NCI-H2227 (cell line): ENCODE measurements around the gene IL21R.
"Not testable (repeated sequence)": the region's sequence is repeated elsewhere in the genome, so short reads cannot be mapped to it uniquely, and the experiment has no call there.

Experiments used
- DNase-seq: peaks from one replicate; lab custom pipeline; 2025; ENCODE audit not compliant: unreplicated experiment; lab: John Stamatoyannopoulos, UW

The IL21R gene

DNA sequence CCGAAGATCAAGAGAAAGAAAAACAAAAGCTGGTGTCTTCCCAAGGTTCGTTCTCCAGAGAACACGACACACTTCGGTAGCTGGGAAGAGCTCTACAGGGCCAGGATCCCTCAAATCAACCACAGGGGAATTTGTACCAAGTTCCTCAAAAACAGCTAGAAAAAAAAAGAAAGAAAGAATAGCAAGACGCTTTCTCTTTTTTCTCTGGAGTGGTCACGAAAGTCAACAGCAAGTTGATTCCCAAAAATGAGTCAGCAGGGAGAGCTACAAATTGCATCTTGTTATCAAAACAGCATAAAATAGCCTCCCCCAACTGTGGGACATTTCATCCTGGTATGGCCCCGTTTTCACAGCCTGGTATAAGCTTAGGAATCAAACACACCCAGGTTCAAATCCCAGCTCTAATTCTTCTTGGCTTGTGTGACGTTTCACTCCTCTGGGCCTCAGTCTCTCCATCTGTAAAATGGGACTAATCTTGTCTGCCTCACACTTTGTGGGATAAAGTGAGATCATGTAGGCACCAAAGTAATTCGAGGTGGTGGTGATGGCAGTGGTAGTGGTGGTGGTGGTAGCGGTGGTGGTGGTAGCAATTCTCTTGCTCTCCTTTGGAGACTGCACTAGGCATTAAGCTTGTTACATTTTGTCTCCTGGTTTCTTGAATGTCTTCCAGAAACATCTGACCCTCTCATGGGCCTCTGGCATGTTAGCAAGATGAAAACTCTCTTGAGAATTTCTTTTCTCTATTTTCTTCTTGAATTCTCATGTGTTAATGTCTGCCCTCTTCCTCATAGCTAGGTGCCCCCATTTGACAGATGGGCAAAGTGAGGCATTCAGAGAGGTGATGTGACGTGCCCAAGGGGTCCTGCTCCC lies 988 bp upstream of the IL21R start:
- no peak for DNase-seq

GRCh38 chr16:27402569-27402963 lies 592 bp downstream of the IL21R start:
- DNase-seq = no peak

GRCh38 chr16:27402964-27403600 lies 1.1 kb downstream of the IL21R start:
- DNase-seq = no peak

GRCh38 chr16:27403601-27403992 lies 1.6 kb downstream of the IL21R start:
- no peak for DNase-seq

- DNase-seq = no peak
Measured at GRCh38 chr16:27404163-27404823, 2.3 kb downstream of the IL21R start.

GRCh38 chr16:27405546-27406451 lies 3.8 kb downstream of the IL21R start:
- no peak for DNase-seq

- DNase-seq = no peak
Measured at GRCh38 chr16:27406511-27407128, 4.6 kb downstream of the IL21R start.

GRCh38 chr16:27407133-27407532 lies 5.2 kb downstream of the IL21R start:
- no peak for DNase-seq

DNA sequence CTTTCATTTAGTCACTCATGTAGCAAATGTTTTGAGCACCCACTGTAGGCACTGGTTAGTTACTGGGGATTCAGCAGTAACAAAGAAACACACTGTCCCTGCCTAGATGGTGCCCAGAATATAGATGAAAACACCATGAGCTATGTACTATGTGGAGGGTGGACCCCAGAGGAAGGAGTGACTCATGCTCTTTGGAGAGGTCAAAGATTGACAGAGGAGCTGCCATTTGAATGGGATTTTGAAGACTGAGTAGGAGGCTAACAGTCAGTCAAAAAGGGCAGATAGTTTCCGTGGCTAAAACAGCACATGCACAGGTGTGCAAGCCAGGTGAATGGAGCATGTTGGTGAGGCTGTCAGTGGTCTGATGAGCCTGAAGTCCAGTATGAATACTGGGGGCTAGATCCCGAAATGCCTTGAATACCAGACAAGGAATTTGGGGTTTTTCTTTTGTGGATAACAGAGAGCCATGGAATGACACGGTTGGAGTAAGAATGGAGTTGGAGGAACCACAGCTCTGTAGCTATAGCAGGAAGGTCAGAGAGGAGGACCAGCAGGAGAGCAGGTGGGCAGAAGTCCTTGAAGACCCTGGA lies 6.1 kb downstream of the IL21R start:
- no peak for DNase-seq

DNA sequence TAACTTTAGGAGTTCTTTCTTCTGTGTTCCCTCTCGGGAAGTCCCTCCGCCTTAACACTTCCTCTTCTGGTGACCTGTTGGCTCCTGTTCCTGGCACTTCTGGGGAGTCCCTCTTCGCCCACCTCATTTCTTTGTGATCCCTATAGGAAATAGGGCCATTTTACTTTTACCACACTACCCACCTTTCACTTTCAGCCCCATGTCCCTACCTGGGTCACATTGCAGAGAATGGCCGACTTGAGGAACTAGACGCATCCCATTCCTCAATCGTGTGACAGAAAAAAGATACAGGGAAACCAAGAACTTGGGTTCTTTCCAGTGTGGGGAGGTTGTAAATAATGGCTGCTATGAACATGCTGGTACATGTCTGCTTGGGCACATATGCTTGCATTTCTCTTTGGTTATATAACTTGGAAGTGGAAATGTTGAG lies 6.6 kb downstream of the IL21R start:
- DNase-seq = no peak

GRCh38 chr16:27409958-27410357 lies 8.0 kb downstream of the IL21R start:
- DNase-seq = not testable (repeated sequence)

GRCh38 chr16:27410761-27411160 lies 8.8 kb downstream of the IL21R start:
- no peak for DNase-seq

DNA sequence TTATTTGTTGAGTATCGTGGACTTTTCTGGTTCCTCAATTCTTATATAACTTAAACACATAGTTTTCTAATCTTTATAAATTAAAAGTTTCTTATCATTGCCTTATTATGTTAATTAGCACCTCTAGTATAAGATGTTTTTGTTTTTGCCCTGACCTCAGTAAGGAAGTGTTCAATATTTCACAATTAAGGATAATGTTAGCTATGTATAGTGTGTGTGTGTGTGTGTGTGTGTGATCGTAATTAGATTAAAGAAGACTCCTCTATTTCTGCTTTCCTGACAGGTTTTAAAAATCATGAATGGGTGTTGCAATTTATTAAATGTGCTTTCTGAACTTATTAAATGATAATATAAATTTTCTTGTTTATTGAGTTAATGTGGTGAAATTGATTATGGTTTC lies 12.0 kb downstream of the IL21R start:
- DNase-seq = no peak

- DNase-seq = no peak
Measured at GRCh38 chr16:27414788-27415431, 12.9 kb downstream of the IL21R start.

GRCh38 chr16:27417047-27417671 lies 15.2 kb downstream of the IL21R start:
- no peak for DNase-seq

DNA sequence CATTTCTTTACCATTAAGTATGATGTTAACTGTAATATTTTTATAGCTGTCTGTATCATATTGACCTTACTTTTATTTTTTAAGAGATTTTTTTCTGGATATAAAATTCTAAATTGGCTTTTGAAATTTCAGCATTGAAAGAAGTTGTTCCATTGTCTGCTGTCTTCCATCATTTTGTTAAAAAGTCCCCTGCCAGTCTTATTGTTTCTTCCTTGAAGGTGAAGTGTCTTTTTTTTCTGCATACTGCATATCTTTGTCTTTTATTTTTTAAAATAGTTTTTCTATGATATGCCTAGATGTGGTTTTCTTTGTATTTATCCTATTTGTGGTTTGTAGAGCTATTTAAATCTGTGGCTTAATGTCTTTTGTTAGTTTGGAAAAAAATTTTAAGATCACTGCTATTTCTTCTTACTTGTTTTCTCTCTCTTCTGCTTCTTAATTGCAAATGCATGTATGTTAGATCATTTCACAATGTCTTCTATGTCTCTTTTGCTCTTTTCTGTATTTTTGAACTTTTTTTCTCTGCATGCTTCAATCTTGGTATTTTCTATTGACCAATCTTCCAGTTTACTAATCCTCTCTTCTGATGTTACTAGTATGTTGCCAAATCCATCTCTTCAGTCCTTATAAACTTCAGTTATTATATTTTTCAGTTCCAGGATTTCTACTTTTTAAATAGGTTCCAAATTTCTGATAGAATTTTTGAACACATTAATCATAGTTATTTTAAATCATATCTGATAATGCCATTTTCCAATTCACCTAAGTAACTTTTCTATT lies 20.2 kb downstream of the IL21R start:
- no peak for DNase-seq

GRCh38 chr16:27424772-27425498 lies 23.0 kb downstream of the IL21R start:
- no peak for DNase-seq

DNA sequence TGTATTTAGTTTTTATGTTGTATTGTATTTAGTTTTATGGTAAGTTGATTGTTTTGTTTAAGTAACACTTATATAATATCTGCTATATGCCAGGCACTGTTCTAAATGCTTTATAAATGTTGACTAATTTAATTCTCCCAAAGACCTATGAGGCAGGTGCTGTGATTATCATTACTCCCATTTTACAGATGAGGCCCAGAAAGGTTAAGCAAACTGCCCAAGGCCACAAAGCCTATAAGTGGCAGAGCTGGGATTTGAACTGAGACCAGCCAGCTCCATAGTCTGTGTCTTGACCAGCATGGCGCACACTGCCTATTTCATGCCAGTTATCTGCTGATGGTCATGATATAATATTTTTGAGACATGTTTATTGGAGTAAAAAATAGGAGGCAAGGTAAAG lies 24.0 kb downstream of the IL21R start:
- DNase-seq = no peak
